ENCODE measurements around the gene YJU2. TPM values are rescaled to one million over a fixed set of nuclear protein-coding genes. Genes with fewer than 3 reads are reported as not detected.

YJU2 gene
- total RNA-seq, 1 donor from 2014 or later, result 40.6 TPM

Other genes starting within 250 kb of the YJU2 start
- 37.6 and 41.0 TPM in 2 replicates for gene PIAS4, start 239.3 kb upstream of the YJU2 start, total RNA-seq
- 37.1 and 41.3 TPM in 2 replicates for gene ZBTB7A, start 180.2 kb upstream of the YJU2 start, total RNA-seq
- 131 and 135 TPM in 2 replicates for gene MAP2K2, start 123.0 kb upstream of the YJU2 start, total RNA-seq
- gene CREB3L3, start 93.4 kb upstream of the YJU2 start, total RNA-seq, result 0.13 TPM in 1 of 2 replicates, not detected in the other
- gene SIRT6, start 64.5 kb upstream of the YJU2 start, total RNA-seq, result 42.6 and 46.4 TPM in 2 replicates
- gene ANKRD24, start 64.4 kb upstream of the YJU2 start, total RNA-seq, result 0.49 and 0.54 TPM in 2 replicates
- 43.3 and 49.7 TPM in 2 replicates for gene EBI3, start 17.6 kb upstream of the YJU2 start, total RNA-seq
- gene SHD, start 32.2 kb downstream of the YJU2 start, total RNA-seq, result not detected in 2 replicates
- gene TMIGD2, start 55.3 kb downstream of the YJU2 start, total RNA-seq, result 11.0 and 13.2 TPM in 2 replicates
- gene FSD1, start 57.5 kb downstream of the YJU2 start, total RNA-seq, result 39.1 and 46.5 TPM in 2 replicates
- gene STAP2, start 91.7 kb downstream of the YJU2 start, total RNA-seq, result 12.9 and 15.0 TPM in 2 replicates
- gene MPND, start 96.5 kb downstream of the YJU2 start, total RNA-seq, result 15.7 and 19.3 TPM in 2 replicates
- 50.3 and 54.2 TPM in 2 replicates for gene SH3GL1, start 153.5 kb downstream of the YJU2 start, total RNA-seq
- 106 and 107 TPM in 2 replicates for gene CHAF1A, start 155.6 kb downstream of the YJU2 start, total RNA-seq
- 49.5 and 51.0 TPM in 2 replicates for gene UBXN6, start 210.7 kb downstream of the YJU2 start, total RNA-seq
- gene HDGFL2, start 225.2 kb downstream of the YJU2 start, total RNA-seq, result 66.4 and 70.0 TPM in 2 replicates